Measurements from ENCODE around the gene MANSC1.

MANSC1 gene

DNA sequence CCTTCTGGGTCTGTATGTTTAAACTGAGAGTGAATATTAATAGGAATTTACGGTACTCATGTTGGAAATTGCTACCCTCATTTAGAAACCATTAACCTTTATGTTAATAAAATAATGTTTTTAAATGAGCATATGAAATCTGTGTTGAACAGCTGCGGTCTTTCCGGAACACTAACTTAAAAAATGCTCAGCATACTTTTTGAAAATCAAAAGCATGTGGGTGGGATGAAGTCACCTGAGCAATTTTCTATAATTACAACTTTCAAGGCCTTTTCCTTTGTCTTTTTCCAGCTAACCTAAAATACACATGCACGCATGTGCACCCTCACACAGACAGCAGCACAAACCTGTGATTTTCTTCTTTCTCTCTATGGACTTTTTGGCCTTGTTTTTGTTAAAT lies 46.7 kb upstream of the MANSC1 start:
- no peaks in the 10 kb centered on the region for H3K27me3 ChIP-seq (ENCODE audit: insufficient read depth, poor library complexity, severe bottlenecking)
- H3K36me3 ChIP-seq (ENCODE audit: low read depth) = no peaks in the 10 kb centered on the region
- H3K4me1 ChIP-seq (ENCODE audit: insufficient read depth, poor library complexity, severe bottlenecking) = peaks cover 13% of the 10 kb centered on the region
- DNase-seq (ENCODE audit: low spot score) (no peak), ATAC-seq (ENCODE audit: low read depth) (no peak)
- no peak overlapping the region for H3K4me3 ChIP-seq (ENCODE audit: severe bottlenecking)
- no peak overlapping the region for H3K27ac ChIP-seq (ENCODE audit: poor library complexity, severe bottlenecking)
- no peaks in the 10 kb centered on the region for H3K9me3 ChIP-seq (ENCODE audit: severe bottlenecking)
- TF ChIP-seq, protein P1, sequence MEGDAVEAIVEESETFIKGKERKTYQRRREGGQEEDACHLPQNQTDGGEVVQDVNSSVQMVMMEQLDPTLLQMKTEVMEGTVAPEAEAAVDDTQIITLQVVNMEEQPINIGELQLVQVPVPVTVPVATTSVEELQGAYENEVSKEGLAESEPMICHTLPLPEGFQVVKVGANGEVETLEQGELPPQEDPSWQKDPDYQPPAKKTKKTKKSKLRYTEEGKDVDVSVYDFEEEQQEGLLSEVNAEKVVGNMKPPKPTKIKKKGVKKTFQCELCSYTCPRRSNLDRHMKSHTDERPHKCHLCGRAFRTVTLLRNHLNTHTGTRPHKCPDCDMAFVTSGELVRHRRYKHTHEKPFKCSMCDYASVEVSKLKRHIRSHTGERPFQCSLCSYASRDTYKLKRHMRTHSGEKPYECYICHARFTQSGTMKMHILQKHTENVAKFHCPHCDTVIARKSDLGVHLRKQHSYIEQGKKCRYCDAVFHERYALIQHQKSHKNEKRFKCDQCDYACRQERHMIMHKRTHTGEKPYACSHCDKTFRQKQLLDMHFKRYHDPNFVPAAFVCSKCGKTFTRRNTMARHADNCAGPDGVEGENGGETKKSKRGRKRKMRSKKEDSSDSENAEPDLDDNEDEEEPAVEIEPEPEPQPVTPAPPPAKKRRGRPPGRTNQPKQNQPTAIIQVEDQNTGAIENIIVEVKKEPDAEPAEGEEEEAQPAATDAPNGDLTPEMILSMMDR (IDR thresholded peaks at IDR 0.05; ENCODE audit: poor library complexity, severe bottlenecking) = no peak

DNA sequence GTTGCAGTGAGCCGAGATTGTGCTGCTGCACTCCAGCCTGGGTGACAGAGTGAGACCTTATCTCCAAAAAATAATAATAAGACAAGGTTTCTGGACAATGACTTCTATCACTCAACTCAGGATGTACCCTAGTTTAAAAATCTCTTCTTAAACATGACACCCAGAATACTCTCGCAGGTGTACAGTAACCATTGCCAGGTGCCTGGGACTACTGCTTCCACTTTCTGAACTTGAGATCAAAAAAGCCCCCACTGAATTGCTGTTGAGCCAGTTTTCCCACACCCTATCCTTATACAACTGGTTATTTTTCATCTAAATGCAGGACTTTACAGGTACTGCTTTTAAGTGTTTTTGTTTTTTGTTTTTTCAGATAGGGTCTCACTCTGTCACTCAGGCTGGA lies 43.1 kb upstream of the MANSC1 start:
- ATAC-seq (ENCODE audit: low read depth) = no peak

DNA sequence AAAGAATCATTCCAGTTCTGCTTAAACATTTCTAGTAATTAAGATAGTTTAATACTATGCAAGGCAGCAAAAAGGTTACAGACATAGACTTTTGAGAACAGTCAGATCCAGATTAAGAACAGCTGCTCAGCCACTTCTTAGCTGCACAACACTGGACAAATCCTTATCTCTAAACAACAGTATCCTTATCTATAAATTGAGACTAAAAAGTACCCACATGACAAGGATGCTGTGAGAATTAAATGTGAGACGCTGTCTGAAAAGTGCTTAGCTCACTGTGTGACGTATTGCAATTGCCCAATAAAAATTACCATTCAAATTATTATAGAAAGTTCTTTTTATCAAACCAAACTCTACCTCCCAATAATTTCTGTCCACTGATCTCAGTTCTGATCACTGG lies 42.4 kb upstream of the MANSC1 start:
- no peaks in the 10 kb centered on the region for H3K36me3 ChIP-seq (ENCODE audit: low read depth)
- ATAC-seq (ENCODE audit: low read depth) (no peak), DNase-seq (ENCODE audit: low spot score) (no peak)
- TF ChIP-seq, protein P1 (IDR thresholded peaks at IDR 0.05; ENCODE audit: poor library complexity, severe bottlenecking) = no peak
- H3K4me3 ChIP-seq (ENCODE audit: severe bottlenecking) = no peak overlapping the region
- H3K27ac ChIP-seq (ENCODE audit: poor library complexity, severe bottlenecking) = no peak overlapping the region
- H3K9me3 ChIP-seq (ENCODE audit: severe bottlenecking) = no peaks in the 10 kb centered on the region
- H3K4me1 ChIP-seq (ENCODE audit: insufficient read depth, poor library complexity, severe bottlenecking) = peaks cover 5% of the 10 kb centered on the region
- H3K27me3 ChIP-seq (ENCODE audit: insufficient read depth, poor library complexity, severe bottlenecking) = no peaks in the 10 kb centered on the region

More for the DNA sequence above, 43.1 kb upstream of the MANSC1 start:
- no peaks in the 10 kb centered on the region for H3K36me3 ChIP-seq (ENCODE audit: low read depth)
- no peak for DNase-seq (ENCODE audit: low spot score)
- no peaks in the 10 kb centered on the region for H3K9me3 ChIP-seq (ENCODE audit: severe bottlenecking)
- TF ChIP-seq, protein P1 (IDR thresholded peaks at IDR 0.05; ENCODE audit: poor library complexity, severe bottlenecking) = no peak
- no peak overlapping the region for H3K27ac ChIP-seq (ENCODE audit: poor library complexity, severe bottlenecking)
- H3K27me3 ChIP-seq (ENCODE audit: insufficient read depth, poor library complexity, severe bottlenecking) = no peaks in the 10 kb centered on the region
- H3K4me3 ChIP-seq (ENCODE audit: severe bottlenecking) = no peak overlapping the region
- peaks cover 6% of the 10 kb centered on the region for H3K4me1 ChIP-seq (ENCODE audit: insufficient read depth, poor library complexity, severe bottlenecking)

DNA sequence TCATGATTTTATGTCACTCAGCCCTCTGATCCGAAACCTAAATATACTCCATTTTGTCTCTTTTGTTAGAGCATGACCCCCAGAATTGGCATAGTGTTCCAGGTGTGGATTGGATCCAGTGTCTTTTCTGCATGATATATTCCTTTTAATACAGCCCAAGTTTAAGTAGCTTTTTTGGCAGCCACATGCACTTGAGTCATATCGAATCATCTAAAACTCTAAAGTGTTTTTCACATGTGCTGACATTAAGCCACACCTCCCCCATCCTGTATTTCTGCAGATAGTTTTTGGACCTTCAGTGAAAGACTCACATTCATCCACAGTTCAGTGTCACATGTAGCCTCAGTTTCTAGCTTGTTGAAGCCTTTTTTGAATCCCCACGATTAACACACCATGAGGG lies 37.5 kb upstream of the MANSC1 start:
- Histone ChIP-seq H3K4me1 (ENCODE audit: insufficient read depth, poor library complexity, severe bottlenecking) (peaks cover 7% of the 10 kb centered on the region), H3K27me3 (ENCODE audit: insufficient read depth, poor library complexity, severe bottlenecking) (no peaks in the 10 kb centered on the region), H3K4me3 (ENCODE audit: severe bottlenecking) (no peak overlapping the region), H3K27ac (ENCODE audit: poor library complexity, severe bottlenecking) (no peak overlapping the region), H3K36me3 (ENCODE audit: low read depth) (no peaks in the 10 kb centered on the region), H3K9me3 (ENCODE audit: severe bottlenecking) (no peaks in the 10 kb centered on the region)
- ATAC-seq (ENCODE audit: low read depth) (peak; percentile 44; the same call in 1 of the 3 replicates), DNase-seq (ENCODE audit: low spot score) (no peak)
- TF ChIP-seq, protein P1 (IDR thresholded peaks at IDR 0.05; ENCODE audit: poor library complexity, severe bottlenecking) = no peak

DNA sequence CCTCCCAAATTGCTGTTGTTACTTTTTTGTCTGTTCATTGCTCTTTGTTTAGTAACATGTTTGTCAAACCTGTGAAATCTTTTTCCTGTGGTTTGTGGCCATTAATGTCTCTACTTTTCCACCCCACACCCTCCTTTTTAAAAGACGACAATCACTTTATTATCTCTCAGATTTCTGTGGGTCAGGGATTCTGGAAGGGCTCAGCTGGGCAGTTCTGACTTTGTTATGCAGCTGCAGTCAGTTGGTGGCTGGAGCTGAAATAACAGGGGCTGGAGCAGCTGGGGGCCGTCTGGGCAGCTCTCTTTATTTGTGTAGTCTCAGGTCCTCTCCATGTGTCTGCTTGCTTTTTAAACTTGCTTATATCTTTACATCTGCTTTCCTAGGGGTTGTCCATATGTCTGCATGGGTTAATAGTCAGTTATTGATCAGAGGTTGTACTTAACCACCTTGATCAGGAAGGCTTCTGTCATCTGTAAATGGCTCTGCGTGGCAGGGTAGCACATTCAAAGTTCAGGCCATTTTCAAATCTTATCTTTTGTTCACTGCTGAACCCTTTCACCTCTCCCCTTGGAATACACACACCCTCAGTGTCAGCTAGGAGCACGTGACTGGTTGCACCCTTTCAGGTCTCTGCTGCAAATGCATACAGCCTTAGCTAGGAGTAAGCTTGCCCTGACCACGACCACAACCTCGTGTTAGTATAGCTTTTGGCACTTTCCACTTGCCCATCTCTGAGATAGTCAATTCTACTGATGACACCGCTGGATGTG lies 34.7 kb upstream of the MANSC1 start:
- DNase-seq (ENCODE audit: low spot score) (no peak), ATAC-seq (ENCODE audit: low read depth) (no peak)
- TF ChIP-seq, protein P1 (IDR thresholded peaks at IDR 0.05; ENCODE audit: poor library complexity, severe bottlenecking) = no peak
- Histone ChIP-seq H3K27me3 (ENCODE audit: insufficient read depth, poor library complexity, severe bottlenecking) (no peaks in the 10 kb centered on the region), H3K9me3 (ENCODE audit: severe bottlenecking) (no peaks in the 10 kb centered on the region), H3K36me3 (ENCODE audit: low read depth) (no peaks in the 10 kb centered on the region), H3K4me1 (ENCODE audit: insufficient read depth, poor library complexity, severe bottlenecking) (peaks cover 7% of the 10 kb centered on the region), H3K4me3 (ENCODE audit: severe bottlenecking) (no peak overlapping the region), H3K27ac (ENCODE audit: poor library complexity, severe bottlenecking) (no peak overlapping the region)

Measured in RWPE2 (cell line).